ENCODE data around the gene TMEM255B. TPM values are rescaled to one million over a fixed set of nuclear protein-coding genes. Genes with fewer than 3 reads are reported as not detected.
"Not testable (repeated sequence)": the region's sequence is repeated elsewhere in the genome, so short reads cannot be mapped to it uniquely, and the experiment has no call there.

TMEM255B gene
- total RNA-seq, 1 donor from 2014 or later: 19.1 TPM

- DNase-seq (ENCODE audit: low read depth, low spot score): no peak
Observed at GRCh38 chr13:113832631-113833030, 73.6 kb downstream of the TMEM255B start.

- DNase-seq (ENCODE audit: low read depth, low spot score): no peak
Observed at GRCh38 chr13:113833111-113833830, 74.2 kb downstream of the TMEM255B start.

GRCh38 chr13:113834006-113834405 lies 75.0 kb downstream of the TMEM255B start:
- DNase-seq (ENCODE audit: low read depth, low spot score): not testable (repeated sequence)

GRCh38 chr13:113834496-113835200 lies 75.6 kb downstream of the TMEM255B start:
- no peak for DNase-seq (ENCODE audit: low read depth, low spot score)

GRCh38 chr13:113835461-113836270 lies 76.6 kb downstream of the TMEM255B start:
- DNase-seq (ENCODE audit: low read depth, low spot score): no peak

GRCh38 chr13:113836768-113837559 lies 77.9 kb downstream of the TMEM255B start:
- DNase-seq (ENCODE audit: low read depth, low spot score): peak; percentile 48

- DNase-seq (ENCODE audit: low read depth, low spot score): peak; percentile 74
Observed at GRCh38 chr13:113837560-113838355, 78.7 kb downstream of the TMEM255B start.

GRCh38 chr13:113838711-113839201 lies 79.7 kb downstream of the TMEM255B start:
- DNase-seq (ENCODE audit: low read depth, low spot score): no peak

GRCh38 chr13:113839536-113840204 lies 80.6 kb downstream of the TMEM255B start:
- DNase-seq (ENCODE audit: low read depth, low spot score): no peak

- no peak for DNase-seq (ENCODE audit: low read depth, low spot score)
Observed at GRCh38 chr13:113840541-113841352, 81.7 kb downstream of the TMEM255B start.

GRCh38 chr13:113841353-113841650 lies 82.3 kb downstream of the TMEM255B start:
- no peak for DNase-seq (ENCODE audit: low read depth, low spot score)

- DNase-seq (ENCODE audit: low read depth, low spot score): no peak
Observed at GRCh38 chr13:113842336-113843062, 83.5 kb downstream of the TMEM255B start.

- DNase-seq (ENCODE audit: low read depth, low spot score): no peak
Observed at GRCh38 chr13:113843063-113843654, 84.1 kb downstream of the TMEM255B start.

- DNase-seq (ENCODE audit: low read depth, low spot score): no peak
Observed at GRCh38 chr13:113843864-113844556, 85.0 kb downstream of the TMEM255B start.

- DNase-seq (ENCODE audit: low read depth, low spot score): no peak
Observed at GRCh38 chr13:113845055-113845454, 86.0 kb downstream of the TMEM255B start.

- no peak for DNase-seq (ENCODE audit: low read depth, low spot score)
Observed at GRCh38 chr13:113845723-113846635, 87.0 kb downstream of the TMEM255B start.
